ENCODE data around the gene HAPSTR1.

- TF ChIP-seq RFX5 (IDR thresholded peaks at IDR 0.05; ENCODE audit: low read depth, low read length) = no peak
- TF ChIP-seq, protein P1, sequence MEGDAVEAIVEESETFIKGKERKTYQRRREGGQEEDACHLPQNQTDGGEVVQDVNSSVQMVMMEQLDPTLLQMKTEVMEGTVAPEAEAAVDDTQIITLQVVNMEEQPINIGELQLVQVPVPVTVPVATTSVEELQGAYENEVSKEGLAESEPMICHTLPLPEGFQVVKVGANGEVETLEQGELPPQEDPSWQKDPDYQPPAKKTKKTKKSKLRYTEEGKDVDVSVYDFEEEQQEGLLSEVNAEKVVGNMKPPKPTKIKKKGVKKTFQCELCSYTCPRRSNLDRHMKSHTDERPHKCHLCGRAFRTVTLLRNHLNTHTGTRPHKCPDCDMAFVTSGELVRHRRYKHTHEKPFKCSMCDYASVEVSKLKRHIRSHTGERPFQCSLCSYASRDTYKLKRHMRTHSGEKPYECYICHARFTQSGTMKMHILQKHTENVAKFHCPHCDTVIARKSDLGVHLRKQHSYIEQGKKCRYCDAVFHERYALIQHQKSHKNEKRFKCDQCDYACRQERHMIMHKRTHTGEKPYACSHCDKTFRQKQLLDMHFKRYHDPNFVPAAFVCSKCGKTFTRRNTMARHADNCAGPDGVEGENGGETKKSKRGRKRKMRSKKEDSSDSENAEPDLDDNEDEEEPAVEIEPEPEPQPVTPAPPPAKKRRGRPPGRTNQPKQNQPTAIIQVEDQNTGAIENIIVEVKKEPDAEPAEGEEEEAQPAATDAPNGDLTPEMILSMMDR (conservative IDR thresholded peaks at IDR 0.05; ENCODE audit: low read depth, low read length) = no peak
- no peak for TF ChIP-seq CEBPB (IDR thresholded peaks at IDR 0.05; ENCODE audit: low read depth, low read length)
- no peak for TF ChIP-seq RAD21 (IDR thresholded peaks at IDR 0.05; ENCODE audit: low read length)
- no peak for TF ChIP-seq RCOR1 (IDR thresholded peaks at IDR 0.05; ENCODE audit: insufficient replicate concordance, low read length)
- no peak for TF ChIP-seq POLR2A (IDR thresholded peaks at IDR 0.05; ENCODE audit: low read depth, low read length)
- TF ChIP-seq, protein P2, sequence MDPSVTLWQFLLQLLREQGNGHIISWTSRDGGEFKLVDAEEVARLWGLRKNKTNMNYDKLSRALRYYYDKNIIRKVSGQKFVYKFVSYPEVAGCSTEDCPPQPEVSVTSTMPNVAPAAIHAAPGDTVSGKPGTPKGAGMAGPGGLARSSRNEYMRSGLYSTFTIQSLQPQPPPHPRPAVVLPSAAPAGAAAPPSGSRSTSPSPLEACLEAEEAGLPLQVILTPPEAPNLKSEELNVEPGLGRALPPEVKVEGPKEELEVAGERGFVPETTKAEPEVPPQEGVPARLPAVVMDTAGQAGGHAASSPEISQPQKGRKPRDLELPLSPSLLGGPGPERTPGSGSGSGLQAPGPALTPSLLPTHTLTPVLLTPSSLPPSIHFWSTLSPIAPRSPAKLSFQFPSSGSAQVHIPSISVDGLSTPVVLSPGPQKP (IDR thresholded peaks at IDR 0.05; ENCODE audit: borderline replicate concordance, low read depth, low read length) = no peak
- no peak for TF ChIP-seq FOS (IDR thresholded peaks at IDR 0.05; ENCODE audit: low read depth, low read length)
- TF ChIP-seq CHD1 (IDR thresholded peaks at IDR 0.05; ENCODE audit: low read depth, low read length) = no peak
- TF ChIP-seq BHLHE40 (IDR thresholded peaks at IDR 0.05; ENCODE audit: low read depth, low read length) = no peak
Measured at GRCh38 chr16:9102943-9103342, 11.5 kb downstream of the HAPSTR1 start.

Data from IMR-90 (cell line).